HG03064 (cell line): ENCODE results near the gene FAM118A.
"Not testable (repeated sequence)": the region's sequence is repeated elsewhere in the genome, so short reads cannot be mapped to it uniquely, and the experiment has no call there.

ENCODE experiments used
- ATAC-seq: cut with Tn5 transposase; IDR thresholded peaks from one replicate; pipeline ENCODE4 v1.9.1; 2021; ENCODE audit warnings: low read depth; ENCODE audit not compliant: unreplicated experiment

FAM118A gene

GRCh38 chr22:45328822-45329529 is 19.2 kb downstream of the FAM118A start:
- no peak for ATAC-seq

GRCh38 chr22:45329530-45329936 is 19.8 kb downstream of the FAM118A start:
- ATAC-seq: no peak

DNA sequence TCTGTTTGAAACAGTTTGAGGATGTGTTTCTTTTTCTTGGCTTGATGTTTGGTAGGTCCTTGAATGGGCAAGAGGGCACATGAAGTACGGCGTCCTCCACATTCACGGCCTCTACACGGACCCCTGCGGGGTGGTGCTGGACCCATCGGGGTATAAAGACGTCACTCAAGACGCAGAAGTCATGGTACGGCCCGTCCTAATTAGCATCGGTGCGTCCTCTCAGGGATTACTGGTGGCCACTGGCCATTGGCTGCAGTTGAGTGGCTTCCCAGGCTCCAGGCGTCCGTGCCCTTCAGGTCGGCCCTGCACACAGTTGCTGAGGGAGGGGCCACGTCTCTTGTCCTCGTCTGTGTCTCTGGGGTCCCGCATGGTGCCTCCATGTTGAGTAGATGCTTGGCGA is 20.8 kb downstream of the FAM118A start:
- no peak for ATAC-seq

- ATAC-seq: no peak
These were observed 21.8 kb downstream of the FAM118A start for GRCh38 chr22:45331486-45331885.

DNA sequence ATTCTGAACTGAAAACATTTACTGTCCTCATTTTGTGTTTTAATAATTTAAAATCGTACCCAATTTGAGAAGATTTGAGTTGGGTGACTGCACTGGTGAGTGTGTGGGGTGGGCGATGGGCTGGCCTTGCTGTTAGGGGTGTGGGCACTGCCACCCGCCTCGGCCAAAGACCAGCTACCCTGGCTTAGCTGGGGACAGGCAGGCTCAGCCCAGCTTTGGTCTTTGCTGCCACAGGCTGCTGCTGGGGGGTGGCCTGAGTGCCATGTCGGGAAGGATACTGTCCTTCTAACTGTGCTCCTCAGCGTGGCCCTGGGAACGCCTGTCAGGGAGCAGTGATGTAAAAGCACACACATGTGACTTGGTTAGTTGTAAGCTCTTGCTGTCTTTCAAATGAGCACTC is 22.3 kb downstream of the FAM118A start:
- ATAC-seq: no peak

DNA sequence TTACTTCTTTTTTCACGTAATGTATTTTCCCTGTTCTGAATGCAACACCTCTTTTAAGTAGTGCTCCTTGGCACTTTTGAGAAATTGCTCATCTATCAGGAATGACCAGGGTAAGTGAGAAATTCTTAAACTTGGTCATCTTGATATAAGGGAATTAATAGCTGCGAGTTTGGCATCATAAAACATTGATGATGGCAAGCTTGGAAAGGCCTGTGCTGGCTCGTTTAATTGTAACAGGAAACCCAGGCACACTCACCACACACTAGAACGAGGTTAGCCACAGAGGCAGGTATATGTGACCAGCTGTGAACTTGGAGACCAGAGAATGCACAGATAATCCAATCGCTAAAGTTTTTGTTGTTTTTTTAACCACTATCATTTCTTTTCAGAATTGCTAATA is 24.3 kb downstream of the FAM118A start:
- no peak for ATAC-seq

- ATAC-seq: no peak
These were observed 24.8 kb downstream of the FAM118A start for GRCh38 chr22:45334528-45334927.

DNA sequence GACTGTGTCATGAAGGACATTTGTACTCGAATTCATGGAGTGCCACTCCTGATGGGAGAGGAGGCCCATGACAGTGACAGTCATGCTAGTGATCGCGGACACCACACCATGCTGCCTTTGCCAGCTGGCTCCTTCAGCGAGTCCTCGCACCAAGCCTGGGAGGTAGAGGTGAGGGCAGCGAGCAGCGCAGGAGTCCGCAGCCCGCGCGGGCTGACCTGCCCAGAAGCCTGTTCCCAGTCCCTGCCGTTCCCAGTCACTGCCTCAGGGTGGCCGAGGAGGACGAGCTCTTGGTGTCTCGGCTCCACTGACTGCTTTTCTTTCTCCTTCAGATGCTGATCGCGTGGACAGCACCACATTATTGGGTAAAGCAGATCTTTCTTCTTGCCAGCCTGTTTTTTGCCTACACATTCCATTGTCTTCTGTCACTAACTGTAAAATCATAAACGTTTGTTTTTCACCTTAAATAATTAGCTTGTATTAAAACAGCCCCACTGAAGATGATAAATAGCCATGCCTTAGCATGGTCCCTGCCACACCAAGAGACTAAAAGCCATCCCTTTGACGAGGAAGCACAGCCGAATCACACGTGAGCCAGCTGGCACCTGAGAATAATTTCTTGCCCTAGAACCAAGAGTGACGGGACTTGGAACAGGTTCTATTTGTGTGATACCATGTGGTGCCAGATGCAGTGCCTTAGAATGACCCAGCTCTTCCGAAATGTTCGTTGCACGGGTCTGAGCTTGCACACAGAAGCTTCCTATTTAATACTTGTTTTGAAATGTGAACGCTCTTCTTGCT is 25.5 kb downstream of the FAM118A start:
- no peak for ATAC-seq

DNA sequence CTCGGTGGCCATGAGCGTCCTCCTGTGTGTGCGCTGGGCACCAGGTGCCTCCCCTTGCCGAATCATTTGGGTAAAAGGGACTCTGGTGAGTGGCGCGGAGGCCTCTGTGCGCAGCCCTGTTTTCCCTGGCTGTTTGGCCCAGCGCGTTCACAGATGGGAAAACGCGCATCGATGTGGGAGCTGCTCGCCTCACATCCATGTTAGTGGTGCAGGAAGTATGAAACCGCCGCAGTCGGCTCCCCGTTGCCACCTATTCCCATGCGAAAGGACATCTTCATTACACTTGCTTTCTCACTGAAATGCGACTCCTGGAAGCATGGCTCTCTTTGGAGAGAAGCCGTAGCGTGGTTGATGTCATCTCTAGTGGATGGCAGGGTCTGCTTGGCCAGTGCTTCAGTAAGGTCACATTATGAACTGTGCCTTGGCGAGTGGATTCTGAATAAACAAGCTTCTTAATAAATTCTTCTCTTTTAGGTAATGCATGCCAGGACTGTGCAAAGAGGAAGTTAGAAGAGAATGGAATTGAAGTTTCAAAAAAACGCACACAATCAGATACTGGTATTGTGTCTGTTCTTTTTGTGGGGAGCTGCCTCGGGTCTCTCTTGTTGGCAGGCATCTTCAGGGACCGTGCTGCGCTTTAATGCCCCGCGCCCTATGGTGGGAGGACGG is 26.3 kb downstream of the FAM118A start:
- ATAC-seq: no peak

- ATAC-seq: no peak
These were observed 27.3 kb downstream of the FAM118A start for GRCh38 chr22:45336971-45337431.

GRCh38 chr22:45337536-45337935 is 27.8 kb downstream of the FAM118A start:
- no peak for ATAC-seq

DNA sequence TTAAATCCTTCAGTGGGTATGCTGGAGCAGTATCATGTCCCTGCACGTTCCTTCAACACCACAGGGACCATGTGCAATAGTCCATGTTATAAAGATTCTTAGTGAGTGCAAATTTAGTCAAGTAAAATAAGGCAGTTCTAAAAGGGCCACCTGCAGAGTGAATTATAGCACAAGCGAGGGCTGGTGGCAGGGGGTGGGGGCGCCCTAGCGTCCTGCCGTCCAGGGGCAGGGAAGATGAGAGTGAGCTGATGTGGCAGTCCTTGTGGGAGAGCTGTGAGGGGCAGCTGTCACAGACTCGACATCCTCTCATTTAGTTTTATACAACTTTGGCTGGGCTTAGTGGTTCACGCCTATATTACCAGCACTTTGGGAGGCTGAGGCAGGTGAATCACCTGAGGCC is 29.1 kb downstream of the FAM118A start:
- no peak for ATAC-seq

- no peak for ATAC-seq
These were observed 30.6 kb downstream of the FAM118A start for GRCh38 chr22:45340323-45340722.

GRCh38 chr22:45341498-45341897 is 31.8 kb downstream of the FAM118A start:
- ATAC-seq: no peak

GRCh38 chr22:45343143-45343542 is 33.4 kb downstream of the FAM118A start:
- no peak for ATAC-seq

- ATAC-seq: no peak
These were observed 34.6 kb downstream of the FAM118A start for GRCh38 chr22:45344334-45344733.

GRCh38 chr22:45349916-45350315 is 40.2 kb downstream of the FAM118A start:
- no peak for ATAC-seq

DNA sequence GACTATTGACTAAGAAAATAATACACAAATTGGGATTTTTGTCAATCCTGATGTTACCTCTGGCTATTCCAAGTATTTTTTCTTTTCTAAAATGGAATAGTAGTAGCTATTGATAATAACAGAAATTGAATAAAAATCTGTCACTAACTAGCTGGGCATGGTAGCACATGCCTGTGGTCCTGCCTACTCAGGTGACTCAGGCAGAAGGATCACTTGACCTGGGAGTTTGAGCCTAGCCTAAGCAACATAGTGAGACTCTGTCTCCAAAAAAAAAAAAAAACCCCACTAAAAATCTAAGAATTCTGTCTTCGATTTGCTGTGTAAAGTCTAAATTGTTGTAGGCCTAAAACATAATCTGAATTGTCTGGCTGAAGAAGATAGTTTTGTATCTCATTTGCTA is 42.2 kb downstream of the FAM118A start:
- no peak for ATAC-seq

DNA sequence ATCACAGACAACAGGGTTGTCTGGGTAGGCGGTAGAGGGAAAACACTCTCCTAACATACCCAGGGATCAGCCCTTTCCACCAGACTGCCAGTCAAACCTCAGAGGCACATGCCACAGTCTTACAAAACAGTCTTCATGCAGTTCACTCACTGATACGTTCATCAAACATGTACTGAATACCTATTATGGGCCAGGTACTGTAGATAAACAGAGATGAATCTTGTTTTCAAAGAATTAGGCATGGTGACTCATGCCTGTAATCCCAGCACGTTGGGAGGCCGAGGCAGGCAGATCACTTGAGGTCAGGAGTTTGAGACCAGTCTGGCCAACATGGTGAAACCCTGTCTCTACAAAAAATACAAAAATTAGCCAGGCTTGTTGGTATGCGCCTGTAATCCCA is 43.0 kb downstream of the FAM118A start:
- ATAC-seq: not testable (repeated sequence)

DNA sequence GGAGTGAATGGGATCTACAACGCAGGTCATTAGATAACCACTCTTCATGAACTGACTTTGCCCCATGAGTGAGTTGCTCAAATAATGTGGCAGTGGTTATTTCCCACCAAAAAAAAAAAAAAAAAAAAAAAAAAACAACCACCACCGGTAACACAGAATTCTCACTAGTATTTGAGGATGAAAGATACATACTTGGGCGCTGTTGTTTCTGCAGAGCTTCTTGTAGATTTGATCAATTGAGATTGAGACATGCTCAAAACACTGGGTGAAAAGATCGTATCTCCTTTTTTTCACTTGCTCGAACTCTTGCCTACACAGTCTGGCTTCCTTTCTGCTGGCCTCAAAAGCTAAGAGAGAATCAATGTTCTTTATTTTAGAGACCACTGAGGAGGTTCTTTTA is 44.1 kb downstream of the FAM118A start:
- ATAC-seq: no peak

DNA sequence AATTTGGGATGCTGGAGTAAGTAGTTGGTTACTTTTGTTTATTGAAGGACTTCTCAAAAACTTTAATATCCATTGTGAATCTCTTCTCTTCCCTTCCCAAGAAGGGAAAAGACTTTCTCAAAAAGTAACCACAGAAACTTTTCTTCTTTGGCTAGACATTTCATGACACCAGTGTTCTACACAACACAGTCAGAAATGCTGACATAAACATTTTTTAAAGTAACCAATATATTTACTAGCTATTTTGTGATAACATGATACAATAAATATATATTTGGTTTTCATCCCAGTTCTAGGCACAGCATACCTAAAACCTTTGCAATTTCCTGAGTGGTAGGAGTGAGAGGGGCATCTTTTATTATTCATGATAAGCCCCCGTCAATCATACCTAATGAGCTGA is 47.8 kb downstream of the FAM118A start:
- ATAC-seq: no peak
